ENCODE data around the gene UQCR10. TPM values are rescaled to one million over a fixed set of nuclear protein-coding genes. Genes with fewer than 3 reads are reported as not detected.

Gene UQCR10
- total and polyA plus RNA-seq, 2 of the 4 experiments (the other 2 are of a cell fraction), result 103 to 260 TPM

DNA sequence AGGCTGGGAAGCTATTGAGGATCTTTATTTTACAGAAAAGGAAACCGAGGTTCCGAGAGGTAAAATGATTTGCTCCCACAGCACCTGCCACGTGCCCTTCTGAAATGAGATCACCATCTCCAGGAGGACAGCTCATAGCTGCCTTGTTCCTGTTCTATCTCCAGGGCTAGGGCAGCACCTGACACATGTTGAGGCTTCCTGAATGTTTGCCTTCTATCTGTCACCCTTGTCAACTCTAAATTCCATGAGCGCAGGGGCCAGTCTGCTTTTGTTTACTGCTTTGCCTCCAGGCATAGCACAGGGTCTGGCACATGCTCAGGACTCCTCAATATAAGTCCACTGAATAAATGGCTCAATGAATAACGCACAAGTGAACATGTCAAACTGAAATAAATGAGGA, 46.8 kb downstream of the UQCR10 start:
- dilution Hi-C loops (cut with HindIII; ENCODE audit: low sequenced_read_pairs, unreplicated experiment) (no loop called here), in situ Hi-C loops (cut with MboI; ENCODE audit: low sequenced_read_pairs) (no loop called here), intact Hi-C loops (cut with micrococcal nuclease) (no loop called here)
- Histone ChIP-seq H3K36me3 (ENCODE audit: control insufficient read depth, insufficient read depth, low read length) (peaks cover 52% of the 10 kb centered on the region), H3K9me3 (ENCODE audit: control insufficient read depth, insufficient read depth, low read length) (no peaks in the 10 kb centered on the region), H3K27me3 (ENCODE audit: control insufficient read depth, insufficient read depth, low read length) (no peaks in the 10 kb centered on the region), H4K5ac (ENCODE audit: low read depth, low read length) (no peak overlapping the region), H3K23ac (ENCODE audit: low read depth, low read length) (no peak overlapping the region), H3K4ac (ENCODE audit: low read depth, low read length) (no peak overlapping the region), H3K9me1 (ENCODE audit: insufficient read depth, low read length) (no peaks in the 10 kb centered on the region), H2BK5ac (ENCODE audit: low read depth, low read length, poor library complexity, severe bottlenecking) (no peak overlapping the region), H3K18ac (ENCODE audit: low read depth, low read length) (no peak overlapping the region), H4K8ac (ENCODE audit: low read depth in 2 of 2, low read length in 2 of 2) (no peak overlapping the region), H2BK120ac (ENCODE audit: low read depth, low read length) (no peak overlapping the region), H3K27ac (ENCODE audit: insufficient read depth, low read length) (no peak overlapping the region), H3K79me1 (ENCODE audit: low read depth in 1 of 2, low read length in 2 of 2) (no peaks in the 10 kb centered on the region; a peak in 1 of 4 replicates), H3K4me1 (ENCODE audit: control insufficient read depth, insufficient read depth, low read length) (peaks cover 1% of the 10 kb centered on the region; the same call in 1 of the 2 replicates), H2BK20ac (ENCODE audit: low read depth, low read length) (no peak overlapping the region), H2AK5ac (ENCODE audit: low read depth, low read length) (no peak overlapping the region), H3K56ac (ENCODE audit: extremely low read depth, insufficient read depth, low read length) (no peak overlapping the region), H3K4me2 (ENCODE audit: low read depth, low read length) (no peak overlapping the region), H3K9ac (ENCODE audit: low read depth, low read length) (no peak overlapping the region), H4K20me1 (ENCODE audit: insufficient read depth, low read length) (no peaks in the 10 kb centered on the region), H3K14ac (replicated peaks; ENCODE audit: low read depth, low read length) (no peak overlapping the region), H2AFZ (replicated peaks; ENCODE audit: low read length, poor library complexity) (no peak overlapping the region), H3K4me3 (ENCODE audit: insufficient read depth, low read depth, low read length) (no peak overlapping the region), H2AK9ac (replicated peaks; ENCODE audit: low read depth, low read length, poor library complexity) (no peak overlapping the region), H4K91ac (ENCODE audit: insufficient read depth, low read depth, low read length) (no peak overlapping the region), H2BK15ac (ENCODE audit: low read depth, low read length) (no peak overlapping the region)
- no CpG with 5 or more reads among the region's 5 CpGs for WGBS, 2 experiments (ENCODE audit: extremely low coverage in 2 of 2, insufficient read length in 1 of 2)
- DNase-seq, result no peak
- ATAC-seq (ENCODE audit: low read depth), result no peak
- ChIA-PET CTCF (no interaction called here), POLR2A (ENCODE audit: unreplicated experiment) (no interaction called here)
- no peak for TF ChIP-seq CEBPB (IDR thresholded peaks at IDR 0.05; ENCODE audit: low read depth, low read length)
- TF ChIP-seq MAZ (IDR thresholded peaks at IDR 0.05; ENCODE audit: borderline replicate concordance, low read depth, low read length), result no peak
- TF ChIP-seq FOS (IDR thresholded peaks at IDR 0.05; ENCODE audit: low read depth, low read length), result no peak
- no peak for TF ChIP-seq RCOR1 (IDR thresholded peaks at IDR 0.05; ENCODE audit: insufficient replicate concordance, low read length)
- no peak for TF ChIP-seq RAD21 (IDR thresholded peaks at IDR 0.05; ENCODE audit: low read length)
- no peak for TF ChIP-seq RFX5 (IDR thresholded peaks at IDR 0.05; ENCODE audit: low read depth, low read length)
- no peak for TF ChIP-seq NFE2L2 (IDR thresholded peaks at IDR 0.05; ENCODE audit: low read depth, low read length)
- BruUV-seq (replicated peaks), result no TSS peak
